Measurements from ENCODE around the gene CES4A. TPM values are rescaled to one million over a fixed set of nuclear protein-coding genes. Genes with fewer than 3 reads are reported as not detected.

Gene CES4A
- total and polyA plus RNA-seq, 2 of the 13 experiments (the other 11 are each of a cell fraction or from before 2014, with no cell fraction given): 0.09 to 0.17 TPM

DNA sequence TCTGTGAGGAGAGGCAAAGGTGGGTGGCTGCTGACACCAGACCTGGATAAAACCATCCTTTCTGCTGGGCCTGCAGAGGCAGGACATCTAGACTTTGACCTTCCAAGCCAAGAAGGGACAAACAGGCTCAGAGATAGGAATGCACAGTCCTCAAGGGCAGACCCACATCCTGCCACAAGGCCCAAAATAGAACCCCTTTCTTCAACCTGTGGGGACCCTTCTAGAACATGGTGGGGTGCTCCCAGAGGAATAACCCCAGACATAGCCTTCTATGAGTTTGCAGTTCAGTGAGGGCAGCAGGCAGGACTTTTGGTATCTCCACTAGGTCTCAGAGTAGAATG lies 36.8 kb downstream of the CES4A start (continued):
- TF ChIP-seq, protein P1, sequence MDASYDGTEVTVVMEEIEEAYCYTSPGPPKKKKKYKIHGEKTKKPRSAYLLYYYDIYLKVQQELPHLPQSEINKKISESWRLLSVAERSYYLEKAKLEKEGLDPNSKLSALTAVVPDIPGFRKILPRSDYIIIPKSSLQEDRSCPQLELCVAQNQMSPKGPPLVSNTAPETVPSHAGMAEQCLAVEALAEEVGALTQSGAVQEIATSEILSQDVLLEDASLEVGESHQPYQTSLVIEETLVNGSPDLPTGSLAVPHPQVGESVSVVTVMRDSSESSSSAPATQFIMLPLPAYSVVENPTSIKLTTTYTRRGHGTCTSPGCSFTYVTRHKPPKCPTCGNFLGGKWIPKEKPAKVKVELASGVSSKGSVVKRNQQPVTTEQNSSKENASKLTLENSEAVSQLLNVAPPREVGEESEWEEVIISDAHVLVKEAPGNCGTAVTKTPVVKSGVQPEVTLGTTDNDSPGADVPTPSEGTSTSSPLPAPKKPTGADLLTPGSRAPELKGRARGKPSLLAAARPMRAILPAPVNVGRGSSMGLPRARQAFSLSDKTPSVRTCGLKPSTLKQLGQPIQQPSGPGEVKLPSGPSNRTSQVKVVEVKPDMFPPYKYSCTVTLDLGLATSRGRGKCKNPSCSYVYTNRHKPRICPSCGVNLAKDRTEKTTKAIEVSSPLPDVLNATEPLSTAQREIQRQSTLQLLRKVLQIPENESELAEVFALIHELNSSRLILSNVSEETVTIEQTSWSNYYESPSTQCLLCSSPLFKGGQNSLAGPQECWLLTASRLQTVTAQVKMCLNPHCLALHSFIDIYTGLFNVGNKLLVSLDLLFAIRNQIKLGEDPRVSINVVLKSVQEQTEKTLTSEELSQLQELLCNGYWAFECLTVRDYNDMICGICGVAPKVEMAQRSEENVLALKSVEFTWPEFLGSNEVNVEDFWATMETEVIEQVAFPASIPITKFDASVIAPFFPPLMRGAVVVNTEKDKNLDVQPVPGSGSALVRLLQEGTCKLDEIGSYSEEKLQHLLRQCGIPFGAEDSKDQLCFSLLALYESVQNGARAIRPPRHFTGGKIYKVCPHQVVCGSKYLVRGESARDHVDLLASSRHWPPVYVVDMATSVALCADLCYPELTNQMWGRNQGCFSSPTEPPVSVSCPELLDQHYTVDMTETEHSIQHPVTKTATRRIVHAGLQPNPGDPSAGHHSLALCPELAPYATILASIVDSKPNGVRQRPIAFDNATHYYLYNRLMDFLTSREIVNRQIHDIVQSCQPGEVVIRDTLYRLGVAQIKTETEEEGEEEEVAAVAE (CRISPR knock-in tag; IDR thresholded peaks at IDR 0.05; ENCODE audit: borderline replicate concordance): 0 out of 2 replicates have a peak, but pooled peaks have one; percentile 54
- 0 out of 2 replicates have a peak, but pooled peaks have one; percentile 14 for TF ChIP-seq RXRB (CRISPR knock-in tag; IDR thresholded peaks at IDR 0.05; ENCODE audit: borderline replicate concordance)
- TF ChIP-seq LCORL (IDR thresholded peaks at IDR 0.05): no peak
- peak; percentile 69; the same call in 1 of the 2 replicates for TF ChIP-seq LCORL (CRISPR knock-in tag; IDR thresholded peaks at IDR 0.05)
- TF ChIP-seq ELF3 (CRISPR knock-in tag; IDR thresholded peaks at IDR 0.05): 0 out of 2 replicates have a peak, but pooled peaks have one; percentile 48
- TF ChIP-seq ZFY (CRISPR knock-in tag; IDR thresholded peaks at IDR 0.05): peak; percentile 61
- peak; percentile 67 for TF ChIP-seq XRCC5 (optimal IDR thresholded peaks at IDR 0.05; ENCODE audit: low read length)
- TF ChIP-seq ZNF773 (CRISPR knock-in tag; IDR thresholded peaks at IDR 0.05; ENCODE audit: borderline replicate concordance): no peak
- peak; percentile 76; the same call in 1 of the 2 replicates for TF ChIP-seq HDAC2 (CRISPR knock-in tag; IDR thresholded peaks at IDR 0.05)
- TF ChIP-seq, protein P2, sequence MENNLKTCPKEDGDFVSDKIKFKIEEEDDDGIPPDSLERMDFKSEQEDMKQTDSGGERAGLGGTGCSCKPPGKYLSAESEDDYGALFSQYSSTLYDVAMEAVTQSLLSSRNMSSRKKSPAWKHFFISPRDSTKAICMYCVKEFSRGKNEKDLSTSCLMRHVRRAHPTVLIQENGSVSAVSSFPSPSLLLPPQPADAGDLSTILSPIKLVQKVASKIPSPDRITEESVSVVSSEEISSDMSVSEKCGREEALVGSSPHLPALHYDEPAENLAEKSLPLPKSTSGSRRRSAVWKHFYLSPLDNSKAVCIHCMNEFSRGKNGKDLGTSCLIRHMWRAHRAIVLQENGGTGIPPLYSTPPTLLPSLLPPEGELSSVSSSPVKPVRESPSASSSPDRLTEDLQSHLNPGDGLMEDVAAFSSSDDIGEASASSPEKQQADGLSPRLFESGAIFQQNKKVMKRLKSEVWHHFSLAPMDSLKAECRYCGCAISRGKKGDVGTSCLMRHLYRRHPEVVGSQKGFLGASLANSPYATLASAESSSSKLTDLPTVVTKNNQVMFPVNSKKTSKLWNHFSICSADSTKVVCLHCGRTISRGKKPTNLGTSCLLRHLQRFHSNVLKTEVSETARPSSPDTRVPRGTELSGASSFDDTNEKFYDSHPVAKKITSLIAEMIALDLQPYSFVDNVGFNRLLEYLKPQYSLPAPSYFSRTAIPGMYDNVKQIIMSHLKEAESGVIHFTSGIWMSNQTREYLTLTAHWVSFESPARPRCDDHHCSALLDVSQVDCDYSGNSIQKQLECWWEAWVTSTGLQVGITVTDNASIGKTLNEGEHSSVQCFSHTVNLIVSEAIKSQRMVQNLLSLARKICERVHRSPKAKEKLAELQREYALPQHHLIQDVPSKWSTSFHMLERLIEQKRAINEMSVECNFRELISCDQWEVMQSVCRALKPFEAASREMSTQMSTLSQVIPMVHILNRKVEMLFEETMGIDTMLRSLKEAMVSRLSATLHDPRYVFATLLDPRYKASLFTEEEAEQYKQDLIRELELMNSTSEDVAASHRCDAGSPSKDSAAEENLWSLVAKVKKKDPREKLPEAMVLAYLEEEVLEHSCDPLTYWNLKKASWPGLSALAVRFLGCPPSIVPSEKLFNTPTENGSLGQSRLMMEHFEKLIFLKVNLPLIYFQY (CRISPR knock-in tag; IDR thresholded peaks at IDR 0.05; ENCODE audit: borderline replicate concordance): 0 out of 2 replicates have a peak, but pooled peaks have one; percentile 26
- TF ChIP-seq, protein P3, sequence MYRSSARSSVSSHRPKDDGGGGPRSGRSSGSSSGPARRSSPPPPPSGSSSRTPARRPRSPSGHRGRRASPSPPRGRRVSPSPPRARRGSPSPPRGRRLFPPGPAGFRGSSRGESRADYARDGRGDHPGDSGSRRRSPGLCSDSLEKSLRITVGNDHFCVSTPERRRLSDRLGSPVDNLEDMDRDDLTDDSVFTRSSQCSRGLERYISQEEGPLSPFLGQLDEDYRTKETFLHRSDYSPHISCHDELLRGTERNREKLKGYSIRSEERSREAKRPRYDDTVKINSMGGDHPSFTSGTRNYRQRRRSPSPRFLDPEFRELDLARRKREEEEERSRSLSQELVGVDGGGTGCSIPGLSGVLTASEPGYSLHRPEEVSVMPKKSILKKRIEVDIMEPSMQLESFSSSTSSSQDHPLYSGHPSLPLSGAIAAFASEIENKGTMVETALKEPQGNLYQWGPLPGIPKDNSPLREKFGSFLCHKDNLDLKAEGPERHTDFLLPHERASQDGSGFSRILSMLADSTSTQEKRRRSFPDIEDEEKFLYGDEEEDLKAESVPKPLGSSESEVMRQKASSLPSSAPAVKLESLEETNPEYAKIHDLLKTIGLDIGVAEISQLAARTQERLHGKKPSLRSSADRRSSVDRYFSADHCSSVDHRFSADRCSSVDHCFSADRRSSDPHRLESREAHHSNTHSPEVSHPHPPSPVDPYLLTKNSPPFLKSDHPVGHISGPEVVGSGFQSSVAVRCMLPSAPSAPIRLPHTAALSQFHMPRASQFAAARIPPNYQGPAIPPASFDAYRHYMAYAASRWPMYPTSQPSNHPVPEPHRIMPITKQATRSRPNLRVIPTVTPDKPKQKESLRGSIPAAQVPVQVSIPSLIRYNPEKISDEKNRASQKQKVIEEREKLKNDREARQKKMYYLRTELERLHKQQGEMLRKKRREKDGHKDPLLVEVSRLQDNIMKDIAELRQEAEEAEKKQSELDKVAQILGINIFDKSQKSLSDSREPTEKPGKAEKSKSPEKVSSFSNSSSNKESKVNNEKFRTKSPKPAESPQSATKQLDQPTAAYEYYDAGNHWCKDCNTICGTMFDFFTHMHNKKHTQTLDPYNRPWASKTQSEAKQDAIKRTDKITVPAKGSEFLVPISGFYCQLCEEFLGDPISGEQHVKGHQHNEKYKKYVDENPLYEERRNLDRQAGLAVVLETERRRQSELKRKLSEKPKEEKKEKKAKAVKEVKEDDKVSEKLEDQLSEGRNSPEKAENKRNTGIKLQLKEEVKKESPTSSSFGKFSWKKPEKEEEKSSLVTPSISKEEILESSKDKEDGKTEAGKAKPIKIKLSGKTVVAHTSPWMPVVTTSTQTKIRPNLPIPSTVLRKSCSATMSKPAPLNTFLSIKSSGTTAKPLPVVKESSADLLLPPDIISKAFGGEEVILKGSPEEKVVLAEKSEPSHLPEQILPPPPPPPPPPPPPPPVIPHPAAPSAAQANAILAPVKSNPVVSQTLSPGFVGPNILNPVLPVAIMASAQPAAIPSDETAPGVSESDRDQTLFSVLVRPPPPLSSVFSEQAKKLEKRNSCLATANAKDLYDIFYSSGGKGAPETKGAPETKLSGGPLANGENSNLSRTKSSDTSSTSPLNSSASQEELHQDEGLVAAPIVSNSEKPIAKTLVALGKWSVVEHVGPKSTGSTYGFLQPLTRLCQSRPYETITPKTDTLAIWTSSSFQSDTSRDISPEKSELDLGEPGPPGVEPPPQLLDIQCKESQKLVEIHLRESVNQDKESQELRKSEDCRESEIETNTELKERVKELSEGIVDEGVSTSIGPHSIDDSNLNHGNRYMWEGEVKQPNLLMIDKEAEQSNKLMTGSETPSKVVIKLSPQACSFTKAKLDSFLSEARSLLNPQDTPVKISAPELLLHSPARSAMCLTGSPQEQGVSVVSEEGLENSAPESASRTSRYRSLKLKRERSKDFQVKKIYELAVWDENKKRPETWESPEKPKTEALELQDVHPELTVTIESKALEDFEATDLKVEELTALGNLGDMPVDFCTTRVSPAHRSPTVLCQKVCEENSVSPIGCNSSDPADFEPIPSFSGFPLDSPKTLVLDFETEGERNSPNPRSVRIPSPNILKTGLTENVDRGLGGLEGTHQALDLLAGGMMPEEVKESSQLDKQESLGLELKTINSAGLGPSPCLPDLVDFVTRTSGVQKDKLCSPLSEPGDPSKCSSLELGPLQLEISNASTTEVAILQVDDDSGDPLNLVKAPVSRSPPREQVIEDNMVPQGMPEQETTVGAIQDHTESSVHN (CRISPR knock-in tag; IDR thresholded peaks at IDR 0.05): no peak
- TF ChIP-seq MED1 (CRISPR knock-in tag; IDR thresholded peaks at IDR 0.05): peak; percentile 34; the same call in 1 of the 2 replicates
